HepG2 (cell line): Measurements from ENCODE around the gene BLOC1S4.

Experiments used
- ATF1 ChIP-seq: IDR thresholded peaks from 2 replicates; pipeline ENCODE4 v1.6.1; 2016; ENCODE audit warnings: mild to moderate bottlenecking, control low read depth
- BRD4 ChIP-seq: sonication (generic); formaldehyde crosslinking; IDR thresholded peaks from 2 replicates; pipeline ENCODE4 v1.4.0; 2020; ENCODE audit warnings: missing genetic modification reagents
- CTCF ChIP-seq: sonication (generic); formaldehyde crosslinking; IDR thresholded peaks from 2 replicates; pipeline ENCODE4 v1.5.0; 2020; ENCODE audit warnings: mild to moderate bottlenecking, missing genetic modification reagents, moderate library complexity
- ETV6 ChIP-seq: sonication (generic); formaldehyde crosslinking; conservative IDR thresholded peaks from 2 replicates; pipeline ENCODE4 v1.4.0; 2020; ENCODE audit warnings: missing genetic modification reagents
- TCF7L2 ChIP-seq: IDR thresholded peaks from 2 replicates; pipeline ENCODE4 v1.6.1; 2011; ENCODE audit warnings: mild to moderate bottlenecking, low read depth, low read length, moderate library complexity
- ZNF484 ChIP-seq: sonication (generic); formaldehyde crosslinking; IDR thresholded peaks from 2 replicates; pipeline ENCODE4 v1.5.1; 2020; ENCODE audit warnings: mild to moderate bottlenecking, low read depth, missing genetic modification reagents, borderline replicate concordance
- ZNF550 ChIP-seq: sonication (generic); formaldehyde crosslinking; IDR thresholded peaks from 2 replicates; pipeline ENCODE4 v1.4.0; 2020; ENCODE audit warnings: mild to moderate bottlenecking, missing genetic modification reagents, borderline replicate concordance
- ZNF776 ChIP-seq: sonication (generic); formaldehyde crosslinking; IDR thresholded peaks from 2 replicates; pipeline ENCODE4 v1.4.0; 2020; ENCODE audit warnings: mild to moderate bottlenecking, missing genetic modification reagents
- TF ChIP-seq, protein P1 (sequence below): sonication (generic); formaldehyde crosslinking; IDR thresholded peaks from 2 replicates; pipeline ENCODE4 v1.4.0; 2020; ENCODE audit warnings: missing genetic modification reagents

DNA sequence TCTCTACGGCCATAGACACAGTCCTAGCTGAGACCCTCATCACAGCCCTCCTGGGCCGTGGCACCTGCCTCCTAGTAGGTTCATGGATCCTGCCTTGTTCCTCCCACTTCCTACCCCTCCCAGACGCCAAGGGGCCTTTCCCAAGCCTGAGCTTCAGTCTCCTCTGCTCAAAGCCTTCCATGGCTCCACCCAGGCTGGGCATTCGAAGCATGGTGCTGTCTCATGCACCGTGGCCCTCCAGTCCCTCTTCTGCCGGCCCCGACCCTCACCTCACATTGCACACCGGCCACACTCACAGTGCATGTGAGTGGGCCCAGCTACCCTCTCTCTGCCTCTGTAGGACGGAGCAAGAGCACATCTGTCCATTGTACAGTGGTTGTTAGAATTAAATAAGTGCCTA lies 44.9 kb downstream of the BLOC1S4 start:
- TF ChIP-seq ZNF776 (CRISPR knock-in tag), result no peak
- no peak for TF ChIP-seq ZNF550 (CRISPR knock-in tag)
- no peak for TF ChIP-seq CTCF (CRISPR knock-in tag)
- TF ChIP-seq ETV6 (CRISPR knock-in tag), result no peak
- no peak for TF ChIP-seq BRD4
- no peak for TF ChIP-seq ATF1 (CRISPR knock-in tag)
- no peak for TF ChIP-seq ZNF484
- TF ChIP-seq, protein P1, sequence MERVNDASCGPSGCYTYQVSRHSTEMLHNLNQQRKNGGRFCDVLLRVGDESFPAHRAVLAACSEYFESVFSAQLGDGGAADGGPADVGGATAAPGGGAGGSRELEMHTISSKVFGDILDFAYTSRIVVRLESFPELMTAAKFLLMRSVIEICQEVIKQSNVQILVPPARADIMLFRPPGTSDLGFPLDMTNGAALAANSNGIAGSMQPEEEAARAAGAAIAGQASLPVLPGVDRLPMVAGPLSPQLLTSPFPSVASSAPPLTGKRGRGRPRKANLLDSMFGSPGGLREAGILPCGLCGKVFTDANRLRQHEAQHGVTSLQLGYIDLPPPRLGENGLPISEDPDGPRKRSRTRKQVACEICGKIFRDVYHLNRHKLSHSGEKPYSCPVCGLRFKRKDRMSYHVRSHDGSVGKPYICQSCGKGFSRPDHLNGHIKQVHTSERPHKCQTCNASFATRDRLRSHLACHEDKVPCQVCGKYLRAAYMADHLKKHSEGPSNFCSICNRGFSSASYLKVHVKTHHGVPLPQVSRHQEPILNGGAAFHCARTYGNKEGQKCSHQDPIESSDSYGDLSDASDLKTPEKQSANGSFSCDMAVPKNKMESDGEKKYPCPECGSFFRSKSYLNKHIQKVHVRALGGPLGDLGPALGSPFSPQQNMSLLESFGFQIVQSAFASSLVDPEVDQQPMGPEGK (CRISPR knock-in tag), result no peak
- TF ChIP-seq TCF7L2, result no peak
